Pons (tissue), 1 donor: ENCODE measurements around the gene VSTM4.

Experiments used
- DNase-seq: peaks from one replicate; pipeline ENCODE4 v3.0.0-alpha.2; 2016; ENCODE audit warnings: low spot score

Gene VSTM4

GRCh38 chr10:49141541-49142332 lies 26.4 kb upstream of the VSTM4 start:
- no peak for DNase-seq

GRCh38 chr10:49140304-49141177 lies 25.2 kb upstream of the VSTM4 start:
- DNase-seq: no peak

- no peak for DNase-seq
These were observed 24.5 kb upstream of the VSTM4 start for GRCh38 chr10:49139846-49140195.

- DNase-seq: no peak
These were observed 23.9 kb upstream of the VSTM4 start for GRCh38 chr10:49139028-49139845.

DNA sequence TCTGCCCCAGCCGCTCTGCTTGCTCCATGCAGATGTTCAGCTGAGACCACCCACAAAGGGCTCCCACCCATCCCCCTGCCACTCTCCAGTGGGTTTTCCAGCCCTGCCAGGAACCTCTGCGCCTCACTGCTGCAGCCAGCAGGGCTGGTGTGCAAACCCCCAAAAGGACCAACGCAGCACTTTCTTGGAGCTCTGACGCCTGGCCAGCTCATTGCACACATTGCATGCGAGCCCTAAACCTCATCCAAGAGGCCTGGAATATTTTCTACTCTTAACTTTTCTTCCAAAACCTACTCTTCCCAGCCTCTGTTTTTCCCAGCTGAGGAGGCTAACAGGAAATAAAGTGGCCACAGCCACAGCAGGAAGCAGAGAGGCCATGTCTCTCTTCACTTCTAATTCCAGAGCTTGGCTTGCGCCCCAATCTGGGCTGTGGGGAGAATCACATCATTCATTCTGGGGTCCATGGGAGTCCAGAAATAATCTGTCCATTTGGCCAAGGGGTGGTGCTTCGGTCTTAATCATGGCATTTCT lies 23.1 kb upstream of the VSTM4 start:
- no peak for DNase-seq

- DNase-seq: no peak
These were observed 21.2 kb upstream of the VSTM4 start for GRCh38 chr10:49136525-49136924.

DNA sequence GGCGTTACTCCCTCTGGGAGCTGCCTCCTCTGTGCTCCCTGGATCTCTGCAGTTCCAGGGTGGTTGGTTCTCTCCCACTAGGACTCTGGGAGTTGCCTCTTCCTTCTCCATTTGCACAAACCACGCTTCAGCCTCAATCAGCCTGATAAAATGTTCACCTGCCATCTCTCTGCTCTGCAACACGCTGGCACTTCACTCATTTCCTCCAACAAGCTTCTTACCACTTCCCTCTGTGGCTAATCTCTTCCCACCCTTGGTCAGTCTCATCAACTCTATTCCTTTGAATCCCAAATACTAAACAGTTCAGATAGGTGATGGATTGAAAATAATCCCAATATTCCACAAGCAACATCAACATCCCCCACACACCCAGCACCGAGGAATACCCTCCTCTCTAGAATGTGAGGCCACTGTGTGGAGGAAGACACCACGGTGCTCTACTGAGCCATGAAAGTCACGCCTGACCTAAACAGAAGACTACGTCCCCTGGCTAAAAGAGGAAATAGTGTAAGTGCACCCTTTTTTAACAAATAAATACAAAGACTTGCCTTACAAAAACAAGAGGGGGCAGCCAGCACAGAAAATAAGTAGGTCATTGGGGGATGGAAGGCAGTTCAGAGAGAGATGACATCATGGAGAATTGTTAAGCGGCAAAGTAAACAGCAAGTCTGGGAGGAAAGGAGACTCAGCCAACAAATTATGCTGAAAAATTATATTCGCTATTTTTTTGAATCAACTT lies 20.4 kb upstream of the VSTM4 start:
- DNase-seq: no peak

DNA sequence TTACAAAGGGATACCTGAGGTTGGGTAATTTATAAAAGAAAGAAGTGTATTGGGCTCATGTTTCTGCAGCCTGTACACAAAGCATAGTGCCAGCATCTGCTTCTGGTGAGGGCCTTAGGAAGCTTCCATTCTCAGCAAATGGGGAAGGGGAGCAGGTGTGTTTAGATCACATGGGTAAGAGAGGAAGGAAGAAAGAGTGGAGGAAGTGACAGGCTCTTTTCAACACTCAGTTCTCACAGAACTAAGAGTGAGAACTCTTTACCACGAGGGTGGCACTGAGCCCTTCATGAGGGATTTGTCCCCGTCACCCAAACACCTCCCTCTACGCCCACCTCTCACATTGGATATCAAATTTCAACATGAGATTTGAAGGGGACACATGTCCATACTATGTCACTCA lies 19.0 kb upstream of the VSTM4 start:
- DNase-seq: no peak

- no peak for DNase-seq
These were observed 18.5 kb upstream of the VSTM4 start, which contains the start of gene FAM170B for GRCh38 chr10:49133706-49134248. Gene FAM170B, minus strand, starts transcription at chr10:49134021. Its CDS starts 103 bp downstream, at chr10:49133918.

GRCh38 chr10:49132362-49132737 lies 17.0 kb upstream of the VSTM4 start:
- no peak for DNase-seq

DNA sequence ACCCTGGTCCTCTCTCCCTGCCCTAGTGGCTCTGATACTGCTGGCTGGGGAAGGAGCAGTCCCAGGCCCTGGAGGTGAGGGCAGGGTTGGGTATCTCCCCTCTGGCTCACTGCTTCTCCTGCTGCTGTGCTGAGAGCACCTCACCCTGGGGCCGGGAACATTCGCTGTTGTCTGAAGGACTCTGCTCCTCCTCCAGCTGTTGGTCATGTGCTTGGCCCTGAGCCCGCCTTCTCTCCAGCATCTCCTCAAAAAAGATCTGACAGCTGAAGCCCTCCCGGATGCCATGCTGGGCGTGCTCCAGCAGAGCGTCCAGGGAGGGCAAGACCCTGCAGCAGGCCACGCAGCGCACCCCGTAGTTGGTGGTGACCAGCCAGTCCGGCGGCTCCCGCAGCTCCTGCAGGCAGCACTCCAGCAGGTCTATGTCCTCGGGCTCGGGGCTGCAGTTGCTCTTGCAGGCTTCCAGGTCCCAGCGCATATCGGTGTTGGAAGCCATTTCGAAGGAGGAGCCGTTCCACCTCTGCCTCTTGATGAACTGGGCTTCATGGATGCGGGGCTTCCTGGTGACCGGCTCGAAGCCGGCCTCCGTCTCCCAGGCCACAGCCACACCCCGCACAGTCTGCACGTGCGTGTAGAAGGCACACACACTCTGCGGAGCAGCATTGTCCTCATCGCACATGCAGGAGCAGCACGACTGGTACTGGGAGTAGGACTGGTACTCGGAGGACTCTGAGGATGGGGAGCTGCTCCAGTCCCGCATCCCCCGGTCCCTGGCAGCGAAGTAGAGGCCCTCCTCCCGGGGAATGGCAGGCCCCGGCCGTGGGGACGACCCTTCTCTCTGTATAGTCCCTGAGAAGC lies 16.4 kb upstream of the VSTM4 start:
- DNase-seq: no peak

- DNase-seq: no peak
These were observed 14.1 kb upstream of the VSTM4 start for GRCh38 chr10:49129376-49129775.

- DNase-seq: no peak
These were observed 13.5 kb upstream of the VSTM4 start for GRCh38 chr10:49128854-49129253.

- no peak for DNase-seq
These were observed 8.9 kb upstream of the VSTM4 start for GRCh38 chr10:49123981-49124950.

GRCh38 chr10:49120911-49121310 lies 5.6 kb upstream of the VSTM4 start:
- DNase-seq: no peak

- no peak for DNase-seq
These were observed 4.4 kb upstream of the VSTM4 start for GRCh38 chr10:49119746-49120145.

- DNase-seq: no peak
These were observed 3.2 kb upstream of the VSTM4 start for GRCh38 chr10:49118430-49119074.

GRCh38 chr10:49117376-49118070 lies 2.2 kb upstream of the VSTM4 start:
- DNase-seq: no peak
